ENCODE results near the gene DOP1A. TPM values are rescaled to one million over a fixed set of nuclear protein-coding genes. Genes with fewer than 3 reads are reported as not detected.

DOP1A gene
- total and polyA plus RNA-seq, 4 donors, result 3.5 to 32.0 (median 9.6) TPM

GRCh38 chr6:83019741-83020140 lies 47.7 kb upstream of the DOP1A start:
- H3K4me1 ChIP-seq (ENCODE audit: control insufficient read depth in 4 of 4, insufficient read depth in 4 of 4, low read length in 3 of 4), result no peaks in the 10 kb centered on the region

More at GRCh38 chr6:83019741-83020140, 47.7 kb upstream of the DOP1A start:
- Histone ChIP-seq H3K9me3 (ENCODE audit: control insufficient read depth in 4 of 4, low read length in 3 of 4) (no peaks in the 10 kb centered on the region), H3K36me3 (ENCODE audit: control insufficient read depth in 4 of 4, insufficient read depth in 3 of 4, low read depth in 1 of 4, low read length in 3 of 4) (peaks cover 0 to 13% (median 8%) of the 10 kb centered on the region in 4 donors), H3K9ac (ENCODE audit: low read depth in 1 of 2, low read length in 2 of 2) (no peak overlapping the region), H3K27me3 (ENCODE audit: control insufficient read depth in 4 of 4, insufficient read depth in 4 of 4, low read length in 3 of 4) (no peaks in the 10 kb centered on the region), H3K27ac (ENCODE audit: low read depth in 1 of 2, low read length in 2 of 2) (no peak overlapping the region), H3K4me3 (ENCODE audit: low read depth in 1 of 3, low read length in 3 of 3) (no peak overlapping the region)
- 98% methylated on average over 4 of the region's 4 CpGs for WGBS
- DNase-seq (ENCODE audit: low spot score), result no peak
- TF ChIP-seq CTCF (IDR thresholded peaks at IDR 0.05; ENCODE audit: low read depth, low read length, missing input control) (no peak), YY1 (IDR thresholded peaks at IDR 0.05) (no peak), REST (IDR thresholded peaks at IDR 0.05) (no peak), FOXA2 (IDR thresholded peaks at IDR 0.05) (no peak), EGR1 (IDR thresholded peaks at IDR 0.05; ENCODE audit: low read depth in 2 of 2) (no peak), RXRA (IDR thresholded peaks at IDR 0.05) (no peak), HNF4G (IDR thresholded peaks at IDR 0.05) (no peak), TAF1 (conservative IDR thresholded peaks at IDR 0.05) (no peak), FOXA1 (IDR thresholded peaks at IDR 0.05) (no peak), ZBTB33 (IDR thresholded peaks at IDR 0.05) (no peak), MAX (IDR thresholded peaks at IDR 0.05) (no peak), NR2F2 (IDR thresholded peaks at IDR 0.05) (no peak), SP1 (IDR thresholded peaks at IDR 0.05) (no peak), RAD21 (IDR thresholded peaks at IDR 0.05) (no peak), GABPA (IDR thresholded peaks at IDR 0.05 in 1 of 2, conservative IDR thresholded peaks at IDR 0.05 in 1 of 2) (no peak), HNF4A (conservative IDR thresholded peaks at IDR 0.05) (no peak), JUND (IDR thresholded peaks at IDR 0.05) (no peak)
- TF ChIP-seq, protein P1, sequence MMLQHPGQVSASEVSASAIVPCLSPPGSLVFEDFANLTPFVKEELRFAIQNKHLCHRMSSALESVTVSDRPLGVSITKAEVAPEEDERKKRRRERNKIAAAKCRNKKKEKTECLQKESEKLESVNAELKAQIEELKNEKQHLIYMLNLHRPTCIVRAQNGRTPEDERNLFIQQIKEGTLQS (IDR thresholded peaks at IDR 0.05), result no peak
